ENCODE measurements around the gene SPTBN4.

The SPTBN4 gene

GRCh38 chr19:40529093-40529954 lies 62.5 kb downstream of the SPTBN4 start:
- Histone ChIP-seq H3K4me2 (ENCODE audit: low read depth, low read length, poor library complexity, severe bottlenecking) (peak overlapping the region; percentile 87), H3K9me3 (ENCODE audit: insufficient read depth, low read depth, low read length) (no peaks in the 10 kb centered on the region), H3K9me2 (replicated peaks; ENCODE audit: low read depth, low read length) (no peaks in the 10 kb centered on the region), H3K79me2 (ENCODE audit: insufficient read depth, low read length) (no peaks in the 10 kb centered on the region), H4K20me1 (ENCODE audit: insufficient read depth, low read length, poor library complexity, severe bottlenecking) (no peaks in the 10 kb centered on the region), H3K36me3 (ENCODE audit: insufficient read depth, low read length) (no peaks in the 10 kb centered on the region), H3K9ac (ENCODE audit: low read depth, low read length, poor library complexity, severe bottlenecking) (peak overlapping the region; percentile 48), H3F3A (ENCODE audit: low read depth) (no peaks in the 10 kb centered on the region), H3K27me3 (ENCODE audit: insufficient read depth, low read length, poor library complexity, severe bottlenecking) (no peaks in the 10 kb centered on the region), H3K4me1 (ENCODE audit: insufficient read depth, low read length, poor library complexity, severe bottlenecking) (peaks cover 15% of the 10 kb centered on the region), H2AFZ (ENCODE audit: low read length) (peak overlapping the region; percentile 91), H3K4me3 (ENCODE audit: low read length, poor library complexity, severe bottlenecking) (peak overlapping the region; percentile 69)
- TF ChIP-seq CTCF (conservative IDR thresholded peaks at IDR 0.05; ENCODE audit: low read length) (peak; percentile 76), EZH2phosphoT487 (IDR thresholded peaks at IDR 0.05; ENCODE audit: borderline replicate concordance) (no peak)

DNA sequence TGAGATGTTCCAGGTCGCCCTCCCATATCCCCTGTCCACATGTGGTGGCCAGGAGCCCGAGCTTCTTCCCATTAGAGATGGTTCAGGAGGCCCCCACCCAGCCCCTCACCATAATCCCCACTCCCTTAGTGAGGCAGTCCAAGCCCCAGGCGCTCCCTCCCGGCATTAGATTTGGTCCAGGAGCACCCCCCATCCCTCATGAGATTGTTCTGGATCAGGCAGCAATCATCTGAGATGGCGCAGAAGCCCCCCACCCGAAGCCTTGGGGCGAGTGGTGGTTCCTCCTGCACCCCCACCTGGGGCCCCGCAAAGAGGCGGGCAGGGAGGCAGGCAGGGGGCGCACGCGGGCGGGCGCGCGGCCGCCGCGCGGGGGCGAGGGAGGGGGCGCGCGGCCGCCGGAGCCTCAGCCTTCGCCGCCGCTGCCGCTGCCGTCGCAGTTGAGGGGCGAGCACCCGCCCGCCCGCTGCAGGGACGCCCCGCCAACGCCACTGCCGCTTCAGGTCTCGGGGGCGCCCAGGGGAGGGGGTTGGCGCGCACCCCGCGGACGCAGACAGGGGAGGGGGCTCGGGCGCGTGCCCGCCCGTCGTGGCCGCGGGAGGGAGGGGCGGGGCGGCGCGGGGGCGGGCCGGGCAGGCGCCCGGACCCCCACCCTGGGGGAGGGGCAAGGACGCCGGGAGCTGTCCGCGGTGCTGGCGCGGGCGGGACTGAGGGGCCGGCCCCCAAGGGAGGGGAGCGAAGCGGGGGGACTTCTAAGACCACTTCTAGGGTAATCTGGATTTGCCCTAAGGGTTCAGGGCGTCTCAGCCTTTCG lies 63.5 kb downstream of the SPTBN4 start:
- no peaks in the 10 kb centered on the region for H3K27me3 ChIP-seq (ENCODE audit: insufficient read depth, low read length, poor library complexity, severe bottlenecking)
- H3K36me3 ChIP-seq (ENCODE audit: insufficient read depth, low read length) = no peaks in the 10 kb centered on the region
- peaks cover 15% of the 10 kb centered on the region for H3K4me1 ChIP-seq (ENCODE audit: insufficient read depth, low read length, poor library complexity, severe bottlenecking)
- no peaks in the 10 kb centered on the region for H3K79me2 ChIP-seq (ENCODE audit: insufficient read depth, low read length)
- no peak for TF ChIP-seq EZH2phosphoT487 (IDR thresholded peaks at IDR 0.05; ENCODE audit: borderline replicate concordance)
- no peak for TF ChIP-seq CTCF (conservative IDR thresholded peaks at IDR 0.05; ENCODE audit: low read length)
- no peak overlapping the region for H3K4me3 ChIP-seq (ENCODE audit: low read length, poor library complexity, severe bottlenecking)
- H3F3A ChIP-seq (ENCODE audit: low read depth) = no peaks in the 10 kb centered on the region
- H3K9ac ChIP-seq (ENCODE audit: low read depth, low read length, poor library complexity, severe bottlenecking) = no peak overlapping the region
- no peak overlapping the region for H2AFZ ChIP-seq (ENCODE audit: low read length)
- H4K20me1 ChIP-seq (ENCODE audit: insufficient read depth, low read length, poor library complexity, severe bottlenecking) = no peaks in the 10 kb centered on the region
- no peaks in the 10 kb centered on the region for H3K9me3 ChIP-seq (ENCODE audit: insufficient read depth, low read depth, low read length)
- H3K4me2 ChIP-seq (ENCODE audit: low read depth, low read length, poor library complexity, severe bottlenecking) = peak overlapping the region; percentile 87
- H3K9me2 ChIP-seq (replicated peaks; ENCODE audit: low read depth, low read length) = no peaks in the 10 kb centered on the region

DNA sequence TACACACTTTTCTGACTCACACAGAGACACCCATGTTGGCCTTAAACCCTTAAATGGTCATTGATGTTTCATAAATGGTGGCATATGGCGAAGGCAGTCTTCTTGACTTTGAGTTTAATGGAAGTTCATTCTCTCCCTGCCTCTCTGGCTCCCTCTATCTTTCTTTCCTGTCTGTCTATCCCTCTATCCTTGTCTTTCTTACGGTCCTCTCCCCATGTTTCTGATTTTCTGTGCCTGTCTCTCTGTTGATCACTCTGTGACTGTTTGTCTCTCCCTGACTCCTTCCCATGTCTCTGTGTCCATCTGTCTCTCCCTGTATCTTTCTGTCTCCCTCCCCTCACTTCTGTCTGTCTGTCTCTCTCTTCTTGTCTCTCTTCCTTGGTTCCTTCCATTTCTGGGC lies 66.7 kb downstream of the SPTBN4 start:
- no peaks in the 10 kb centered on the region for H3K27me3 ChIP-seq (ENCODE audit: insufficient read depth, low read length, poor library complexity, severe bottlenecking)
- no peak overlapping the region; the same call in 1 of the 2 replicates for H2AFZ ChIP-seq (ENCODE audit: low read length)
- H3F3A ChIP-seq (ENCODE audit: low read depth) = no peaks in the 10 kb centered on the region
- peaks cover 15% of the 10 kb centered on the region for H3K4me1 ChIP-seq (ENCODE audit: insufficient read depth, low read length, poor library complexity, severe bottlenecking)
- no peaks in the 10 kb centered on the region for H4K20me1 ChIP-seq (ENCODE audit: insufficient read depth, low read length, poor library complexity, severe bottlenecking)
- no peak overlapping the region for H3K9ac ChIP-seq (ENCODE audit: low read depth, low read length, poor library complexity, severe bottlenecking)
- peak; percentile 32 for TF ChIP-seq CTCF (conservative IDR thresholded peaks at IDR 0.05; ENCODE audit: low read length)
- no peak for TF ChIP-seq EZH2phosphoT487 (IDR thresholded peaks at IDR 0.05; ENCODE audit: borderline replicate concordance)
- H3K9me2 ChIP-seq (replicated peaks; ENCODE audit: low read depth, low read length) = no peaks in the 10 kb centered on the region
- no peak overlapping the region for H3K4me2 ChIP-seq (ENCODE audit: low read depth, low read length, poor library complexity, severe bottlenecking)
- no peaks in the 10 kb centered on the region for H3K9me3 ChIP-seq (ENCODE audit: insufficient read depth, low read depth, low read length)
- H3K4me3 ChIP-seq (ENCODE audit: low read length, poor library complexity, severe bottlenecking) = no peak overlapping the region
- no peaks in the 10 kb centered on the region for H3K36me3 ChIP-seq (ENCODE audit: insufficient read depth, low read length)
- H3K79me2 ChIP-seq (ENCODE audit: insufficient read depth, low read length) = no peaks in the 10 kb centered on the region

All from Loucy (cell line).